A549 (cell line): ENCODE data around the gene RXFP2. TPM values are rescaled to one million over a fixed set of nuclear protein-coding genes. Genes with fewer than 3 reads are reported as not detected.

Source experiments
- ATAC-seq, 2 experiments: fragments of 200-7000 bp in 1 of 2; fragments of >200 bp in 1 of 2; cut with Nextera tagmentation in 1 of 2; cut with Tn5 transposase in 1 of 2; 3 replicates each; pipeline versions ENCODE4 v1.8.0 to v1.9.1; 2018 to 2020; ENCODE audit warnings: mild to moderate bottlenecking in 1 of 2, moderate library complexity in 1 of 2
- CTCF ChIA-PET: fragments of 300-600 bp; sonication (Branson Sonifier 250); formaldehyde crosslinking; extraction: SDS; loops from one replicate; lab custom pipeline; 2021; ENCODE audit warnings: antibody characterized with exemption, inconsistent platforms; lab: Yijun Ruan, JAX
- POLR2A ChIA-PET: fragments of 350-600 bp; formaldehyde crosslinking; extraction: SDS; loops from one replicate; lab custom pipeline; 2021; ENCODE audit warnings: antibody characterized with exemption, inconsistent platforms; lab: Yijun Ruan, JAX
- DNase-seq, 2 experiments: peaks; one replicate each; pipeline versions ENCODE4 v3.0.0 to v3.0.0-alpha.2; 2011 to 2016; ENCODE audit warnings: low read depth in 1 of 2, low spot score in 1 of 2
- FAIRE-seq: peaks from 2 replicates; lab custom pipeline; 2011; peaks lifted over from hg19 to GRCh38; lab: Jason Lieb, UNC
- H3K27ac ChIP-seq, 2 experiments: fragments of >200 bp; sonication (Bioruptor Twin); formaldehyde crosslinking; 3 replicates each; pipeline ENCODE4 v1.5.1; 2016 to 2017
- H3K4me1 ChIP-seq: fragments of >200 bp; sonication (Bioruptor Twin); formaldehyde crosslinking; 3 replicates; pipeline ENCODE4 v1.6.1; 2016
- H3K4me2 ChIP-seq: fragments of >200 bp; sonication (Bioruptor Twin); formaldehyde crosslinking; 3 replicates; pipeline ENCODE4 v1.6.1; 2016
- H3K4me3 ChIP-seq: fragments of >200 bp; sonication (Bioruptor Twin); formaldehyde crosslinking; 3 replicates; pipeline ENCODE4 v1.5.1; 2016
- H3K9me3 ChIP-seq: fragments of >200 bp; sonication (Bioruptor Twin); formaldehyde crosslinking; 3 replicates; pipeline ENCODE4 v1.6.1; 2016
- ATOH8 ChIP-seq: fragments of 250-450 bp; sonication (Bioruptor Pico); IDR thresholded peaks from 2 replicates; pipeline ENCODE4 v1.5.0; 2020; ENCODE audit warnings: low read depth, mild to moderate bottlenecking, moderate library complexity
- BCL3 ChIP-seq: fragments of >200 bp; sonication (Bioruptor Twin); formaldehyde crosslinking; IDR thresholded peaks from 3 replicates; pipeline ENCODE4 v1.6.1; 2016
- CHD2 ChIP-seq: fragments of 150-350 bp; IDR thresholded peaks from 2 replicates; pipeline ENCODE4 v1.6.1; 2014; ENCODE audit warnings: low read length; ENCODE audit not compliant: partially characterized antibody
- CTCF ChIP-seq: fragments of >200 bp; sonication (Bioruptor Twin); formaldehyde crosslinking; IDR thresholded peaks from 3 replicates; pipeline ENCODE4 v1.5.1; 2016
- ELK1 ChIP-seq: fragments of 150-350 bp; IDR thresholded peaks from 2 replicates; pipeline ENCODE4 v1.6.1; 2014; ENCODE audit warnings: low read depth, mild to moderate bottlenecking, low read length
- GATA3 ChIP-seq: IDR thresholded peaks from 2 replicates; pipeline ENCODE4 v1.6.1; 2012; ENCODE audit warnings: borderline replicate concordance
- HMGXB4 ChIP-seq: fragments of 250-450 bp; sonication (Bioruptor Pico); IDR thresholded peaks from 2 replicates; pipeline ENCODE4 v1.5.0; 2021; ENCODE audit warnings: mild to moderate bottlenecking, moderate library complexity, borderline replicate concordance
- HOXA7 ChIP-seq: fragments of 250-450 bp; sonication (Bioruptor Pico); IDR thresholded peaks from 2 replicates; pipeline ENCODE4 v1.5.0; 2020; ENCODE audit warnings: mild to moderate bottlenecking, moderate library complexity
- HOXB13 ChIP-seq: fragments of 250-450 bp; sonication (Bioruptor Pico); IDR thresholded peaks from 2 replicates; pipeline ENCODE4 v1.5.0; 2020; ENCODE audit warnings: low read depth, mild to moderate bottlenecking, moderate library complexity
- HOXB5 ChIP-seq: fragments of 250-450 bp; sonication (Bioruptor Pico); IDR thresholded peaks from 2 replicates; pipeline ENCODE4 v1.5.0; 2020; ENCODE audit warnings: mild to moderate bottlenecking, moderate library complexity
- JUN ChIP-seq, 2 experiments: fragments of >200 bp; sonication (Bioruptor Twin); formaldehyde crosslinking; IDR thresholded peaks; 2 replicates in 1 of 2; 3 replicates in 1 of 2; pipeline ENCODE4 v1.6.1; 2016 to 2017
- JUNB ChIP-seq: fragments of >200 bp; sonication (Bioruptor Twin); formaldehyde crosslinking; IDR thresholded peaks from 2 replicates; pipeline ENCODE4 v1.6.1; 2016
- MAFK ChIP-seq: fragments of 450-650 bp; IDR thresholded peaks from 2 replicates; pipeline ENCODE4 v1.6.1; 2014; ENCODE audit not compliant: partially characterized antibody
- MAX ChIP-seq: IDR thresholded peaks from 2 replicates; pipeline ENCODE4 v1.6.1; 2012
- MYC ChIP-seq: IDR thresholded peaks from 2 replicates; pipeline ENCODE4 v1.6.1; 2012; ENCODE audit warnings: mild to moderate bottlenecking, inconsistent platforms, low read length, improper control_type of control experiment, borderline replicate concordance
- NPAS2 ChIP-seq: fragments of 250-450 bp; sonication (Bioruptor Pico); IDR thresholded peaks from 2 replicates; pipeline ENCODE4 v1.8.0; 2022; ENCODE audit warnings: mild to moderate bottlenecking, moderate library complexity, borderline replicate concordance
- PBX3 ChIP-seq: IDR thresholded peaks from 2 replicates; pipeline ENCODE4 v1.6.1; 2012
- PHF8 ChIP-seq: fragments of 200-600 bp; sonication (generic); IDR thresholded peaks from 2 replicates; pipeline ENCODE4 v1.6.1; 2016; ENCODE audit warnings: low read depth, mild to moderate bottlenecking, antibody characterized with exemption, moderate library complexity, borderline replicate concordance
- POLR2A ChIP-seq: IDR thresholded peaks from 2 replicates; pipeline ENCODE4 v1.6.1; 2012; ENCODE audit warnings: mild to moderate bottlenecking, low read length
- RNF2 ChIP-seq: fragments of 200-600 bp; sonication (generic); IDR thresholded peaks from 2 replicates; pipeline ENCODE4 v1.6.1; 2016; ENCODE audit warnings: low read depth, mild to moderate bottlenecking, antibody characterized with exemption, moderate library complexity, borderline replicate concordance
- TFCP2L1 ChIP-seq: fragments of 250-450 bp; sonication (Bioruptor Pico); IDR thresholded peaks from 2 replicates; pipeline ENCODE4 v1.5.0; 2021; ENCODE audit warnings: mild to moderate bottlenecking
- TP53 ChIP-seq: fragments of 250-450 bp; sonication (Bioruptor Pico); IDR thresholded peaks from 2 replicates; pipeline ENCODE4 v1.5.0; 2021; ENCODE audit warnings: mild to moderate bottlenecking, moderate library complexity
- USF2 ChIP-seq: fragments of 450-650 bp; IDR thresholded peaks from 2 replicates; pipeline ENCODE4 v1.6.1; 2014; ENCODE audit warnings: antibody characterized with exemption
- ZFP36 ChIP-seq: fragments of 450-650 bp; IDR thresholded peaks from 2 replicates; pipeline ENCODE4 v1.6.1; 2014; ENCODE audit warnings: borderline replicate concordance; ENCODE audit not compliant: partially characterized antibody
- WGBS: methylation state at CpG from one replicate; pipeline ENCODE4 v1.1.6; 2017; ENCODE audit errors: missing lambda C conversion rate; 5-methylcytosine and 5-hydroxymethylcytosine counted together
- polyA plus RNA-seq, 4 experiments: library from polyadenylated mRNA; depleted of rRNA in 3 of 4; stranded (reverse); fragments of >200 nt; fragmentation: RNase III in 1 of 4; extraction: RNeasy Plus Mini Kit Qiagen cat#74134 plus additional on column Dnase treatment in 1 of 4; gene quantifications; 2 replicates in 3 of 4; 3 replicates in 1 of 4; pipeline ENCODE4 v1.2.3, GENCODE V29; 2011 to 2017

The RXFP2 gene
- polyA plus RNA-seq, 2 of the 4 experiments (the other 2 are of a cell fraction), result not detected

GRCh38 chr13:31706105-31706504, 33.2 kb upstream of the RXFP2 start:
- Histone ChIP-seq H3K9me3 (no peaks in the 10 kb centered on the region), H3K27ac (no peak overlapping the region), H3K4me1 (no peaks in the 10 kb centered on the region), H3K4me2 (no peak overlapping the region), H3K4me3 (no peak overlapping the region)
- DNase-seq, result no peak
- ATAC-seq, result no peak
- TF ChIP-seq HOXB13 (no peak), USF2 (no peak), NPAS2 (CRISPR knock-in tag) (no peak), MYC (no peak), GATA3 (no peak), RNF2 (no peak), HOXA7 (no peak), MAFK (no peak), TFCP2L1 (CRISPR knock-in tag) (no peak), PHF8 (no peak), BCL3 (no peak), JUN (IDR thresholded peaks at IDR 0.05) (no peak), PBX3 (no peak), MAX (no peak), POLR2A (no peak)
- no peak for FAIRE-seq
- 0% methylated on average over 1 of the region's 1 CpG for WGBS
- ChIA-PET POLR2A (no interaction called here), CTCF (interaction anchor here (0.9 kb wide), 1 partner anchor 18 kb away, joined by 3 read pairs; no protein-coding TSS in a partner anchor)

- H3K4me1 ChIP-seq, result no peaks in the 10 kb centered on the region
- DNase-seq, result no peak
- no peaks in the 10 kb centered on the region for H3K9me3 ChIP-seq
- no peak for FAIRE-seq
- H3K4me2 ChIP-seq, result no peak overlapping the region
- no peak overlapping the region for H3K4me3 ChIP-seq
- no peak overlapping the region for H3K27ac ChIP-seq
- ChIA-PET CTCF (no interaction called here), POLR2A (no interaction called here)
- ATAC-seq, result no peak
- TF ChIP-seq ATOH8 (CRISPR knock-in tag) (no peak), BCL3 (no peak), CHD2 (no peak), JUNB (no peak), ZFP36 (no peak), NPAS2 (CRISPR knock-in tag) (no peak), ELK1 (no peak), HOXB13 (no peak), CTCF (no peak), MAFK (no peak), HMGXB4 (CRISPR knock-in tag) (no peak), TP53 (CRISPR knock-in tag) (no peak), HOXB5 (CRISPR knock-in tag) (no peak)
Measured at GRCh38 chr13:31717583-31717982, 21.7 kb upstream of the RXFP2 start.
